Epithelial cell of esophagus (primary cell): ENCODE data around the gene CDH4.

Source experiments
- DNase-seq: peaks from one replicate; pipeline ENCODE4 v3.0.0; 2010; ENCODE audit warnings: low read depth
- H3K4me3 ChIP-seq: 2 replicates; pipeline ENCODE4 v1.5.1; 2011; ENCODE audit warnings: mild to moderate bottlenecking, low read length, control low read depth
- TF ChIP-seq, protein P1 (sequence below): IDR thresholded peaks from 2 replicates; pipeline ENCODE4 v1.5.1; 2011; ENCODE audit warnings: low read depth, mild to moderate bottlenecking, low read length, control low read depth, inconsistent platforms; ENCODE audit not compliant: insufficient read depth; ENCODE audit errors: missing control alignments

CDH4 gene

DNA sequence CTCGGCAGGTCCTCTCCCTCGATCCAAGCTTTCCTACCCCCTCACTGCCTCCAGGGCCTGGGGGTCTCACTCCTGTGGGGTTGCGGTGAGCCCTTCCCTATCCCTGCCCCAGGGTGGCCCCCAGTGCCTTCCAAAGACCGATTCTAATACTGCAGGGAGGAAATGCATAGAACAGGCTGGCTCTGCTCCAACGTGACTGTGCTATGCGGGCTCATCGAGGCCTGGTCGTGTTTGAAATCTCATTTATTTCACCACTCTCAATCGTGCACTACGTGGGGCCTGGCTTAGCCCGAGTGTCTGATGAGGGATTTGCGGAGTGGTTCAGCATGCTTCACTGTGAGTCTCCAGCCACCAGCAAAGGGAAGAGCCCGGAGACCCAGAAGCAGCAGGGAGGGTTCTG lies 60.9 kb downstream of the CDH4 start:
- TF ChIP-seq, protein P1, sequence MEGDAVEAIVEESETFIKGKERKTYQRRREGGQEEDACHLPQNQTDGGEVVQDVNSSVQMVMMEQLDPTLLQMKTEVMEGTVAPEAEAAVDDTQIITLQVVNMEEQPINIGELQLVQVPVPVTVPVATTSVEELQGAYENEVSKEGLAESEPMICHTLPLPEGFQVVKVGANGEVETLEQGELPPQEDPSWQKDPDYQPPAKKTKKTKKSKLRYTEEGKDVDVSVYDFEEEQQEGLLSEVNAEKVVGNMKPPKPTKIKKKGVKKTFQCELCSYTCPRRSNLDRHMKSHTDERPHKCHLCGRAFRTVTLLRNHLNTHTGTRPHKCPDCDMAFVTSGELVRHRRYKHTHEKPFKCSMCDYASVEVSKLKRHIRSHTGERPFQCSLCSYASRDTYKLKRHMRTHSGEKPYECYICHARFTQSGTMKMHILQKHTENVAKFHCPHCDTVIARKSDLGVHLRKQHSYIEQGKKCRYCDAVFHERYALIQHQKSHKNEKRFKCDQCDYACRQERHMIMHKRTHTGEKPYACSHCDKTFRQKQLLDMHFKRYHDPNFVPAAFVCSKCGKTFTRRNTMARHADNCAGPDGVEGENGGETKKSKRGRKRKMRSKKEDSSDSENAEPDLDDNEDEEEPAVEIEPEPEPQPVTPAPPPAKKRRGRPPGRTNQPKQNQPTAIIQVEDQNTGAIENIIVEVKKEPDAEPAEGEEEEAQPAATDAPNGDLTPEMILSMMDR: no peak
- no peak overlapping the region for H3K4me3 ChIP-seq
- no peak for DNase-seq

DNA sequence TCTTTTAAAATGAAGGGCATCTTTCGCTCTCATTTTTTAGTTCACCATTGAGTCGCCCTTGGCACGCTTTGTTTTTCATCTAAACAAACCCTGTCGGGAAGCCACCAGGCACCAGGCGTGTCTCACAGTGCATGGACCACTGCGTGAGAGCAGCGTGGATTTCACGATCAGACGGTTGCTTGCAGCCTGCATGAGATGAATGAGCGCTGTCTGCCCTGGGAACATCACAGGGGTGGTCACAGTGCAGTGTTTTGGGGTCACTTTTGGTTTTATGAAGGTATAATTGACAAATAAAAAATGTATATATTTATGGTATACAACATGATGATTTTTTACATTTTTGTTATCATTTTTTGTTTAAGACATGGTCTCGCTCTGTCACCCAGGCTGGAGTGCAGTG lies 61.3 kb downstream of the CDH4 start:
- no peak for DNase-seq
- TF ChIP-seq, protein P1: no peak
- H3K4me3 ChIP-seq: no peak overlapping the region

DNA sequence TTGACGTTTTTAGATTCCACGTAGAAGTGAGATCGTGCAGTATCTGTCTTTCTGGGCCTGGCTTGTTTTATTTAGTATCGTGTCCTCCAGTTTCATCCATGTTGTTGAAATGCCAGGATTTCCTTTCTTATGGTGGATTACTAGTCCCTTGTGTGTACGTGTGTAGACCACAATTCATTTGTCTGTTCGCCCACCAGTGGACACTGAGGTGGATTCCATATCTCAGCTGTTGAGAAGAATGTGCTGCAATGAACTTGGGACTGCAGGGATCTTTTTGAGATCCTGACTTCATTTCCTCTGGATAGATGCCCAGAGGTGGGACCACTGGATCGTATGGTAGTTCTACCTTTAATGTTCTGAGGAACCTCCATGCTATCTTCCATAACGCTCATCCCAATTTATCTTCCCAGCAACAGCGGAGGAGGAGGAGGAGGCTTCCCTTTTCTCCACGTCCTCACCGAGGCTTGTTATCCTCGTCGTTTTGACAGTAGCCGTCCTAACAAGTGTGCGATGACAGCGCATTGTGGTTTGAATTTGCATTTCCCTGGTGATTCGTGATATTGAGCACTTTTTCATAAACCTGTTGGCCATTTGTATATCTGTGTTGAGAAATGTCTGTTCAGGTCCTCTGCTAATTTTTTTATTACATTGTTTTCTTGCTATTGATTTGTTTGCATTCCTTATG lies 62.4 kb downstream of the CDH4 start:
- DNase-seq: no peak

DNA sequence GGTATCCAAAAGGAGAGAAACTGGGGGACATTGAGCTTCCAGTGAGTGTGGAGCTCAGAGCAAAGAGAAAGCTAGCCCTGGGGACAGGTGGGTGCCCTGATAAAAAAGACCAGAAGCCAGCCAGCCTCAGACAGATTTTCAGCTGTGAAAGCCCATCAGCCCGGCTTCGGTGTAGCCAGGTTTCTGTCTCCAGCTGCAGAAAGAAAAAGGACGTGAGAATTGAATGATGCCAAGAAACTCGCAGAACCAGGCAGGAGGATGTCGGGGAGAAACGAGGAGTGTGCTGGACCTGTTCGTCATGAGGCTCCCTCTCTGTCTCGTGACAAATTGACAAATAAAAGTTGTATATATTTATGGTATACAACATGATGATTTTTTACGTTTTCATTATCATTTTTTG lies 63.3 kb downstream of the CDH4 start:
- H3K4me3 ChIP-seq: no peak overlapping the region
- TF ChIP-seq, protein P1: no peak
- DNase-seq: no peak

More for the DNA sequence above, 62.4 kb downstream of the CDH4 start:
- H3K4me3 ChIP-seq: no peak overlapping the region
- TF ChIP-seq, protein P1: no peak

DNA sequence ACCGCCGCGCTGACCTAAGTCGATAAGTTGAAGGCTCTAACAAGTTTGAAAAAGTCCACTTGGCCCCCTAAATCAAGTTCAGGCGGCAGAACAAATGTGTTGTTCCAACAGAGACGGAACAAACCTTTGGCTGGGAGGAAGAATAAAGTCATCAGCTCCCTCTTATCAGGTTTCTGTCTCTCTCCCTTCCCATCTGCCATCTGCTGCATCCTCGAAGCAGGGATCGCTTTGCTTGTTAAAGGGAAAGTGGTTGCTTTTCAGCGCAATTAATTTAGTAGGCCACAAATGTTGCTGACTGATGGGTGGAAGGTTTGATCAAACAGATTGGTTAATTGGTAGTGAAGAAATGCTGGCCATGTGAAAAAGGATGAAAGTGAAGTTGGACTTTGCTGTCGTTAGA lies 64.3 kb downstream of the CDH4 start:
- no peak overlapping the region for H3K4me3 ChIP-seq
- DNase-seq: no peak
- TF ChIP-seq, protein P1: no peak

DNA sequence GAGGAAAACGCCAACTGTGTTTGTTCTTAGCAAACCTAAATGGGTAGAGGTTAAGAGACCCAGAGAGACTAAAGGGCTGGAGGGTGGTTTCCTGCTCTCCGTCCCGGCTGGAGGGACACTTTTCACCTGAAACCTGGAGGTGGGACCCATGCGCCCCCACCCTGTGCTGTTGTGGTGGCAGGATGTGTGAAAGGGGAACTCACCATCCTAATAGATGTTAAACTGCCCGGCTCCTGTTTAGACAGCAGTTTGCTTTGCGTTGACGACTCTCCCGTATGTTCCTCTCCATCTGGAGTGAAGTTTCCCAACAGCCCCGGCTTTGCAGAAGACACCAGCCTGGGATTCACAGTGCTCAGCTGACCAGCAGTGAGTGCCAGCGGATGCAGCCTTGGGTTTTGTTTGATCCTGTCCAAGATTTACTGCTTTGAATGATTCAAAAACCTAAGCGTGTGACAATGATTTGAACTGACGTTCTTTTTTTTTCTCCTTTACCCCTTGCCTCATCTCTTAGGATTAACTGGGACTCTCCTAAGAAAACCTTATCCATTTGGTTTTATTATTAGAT lies 66.0 kb downstream of the CDH4 start:
- TF ChIP-seq, protein P1: no peak
- H3K4me3 ChIP-seq: no peak overlapping the region
- DNase-seq: no peak
